BE2C (cell line): ENCODE measurements around the gene CYP2R1.

Experiments used
- DNase-seq: peaks from one replicate; pipeline ENCODE4 v3.0.0-alpha.2; 2020
- H3K27me3 ChIP-seq: fragments of 250-450 bp; sonication (Bioruptor Pico); 2 replicates; pipeline ENCODE4 v1.5.1; 2020; ENCODE audit warnings: mild to moderate bottlenecking
- H3K36me3 ChIP-seq: fragments of 250-450 bp; sonication (Bioruptor Pico); 2 replicates; pipeline ENCODE4 v1.5.1; 2020; ENCODE audit warnings: mild to moderate bottlenecking
- H3K4me1 ChIP-seq: fragments of 250-450 bp; sonication (Bioruptor Pico); 2 replicates; pipeline ENCODE4 v1.5.1; 2020
- H3K4me3 ChIP-seq: 2 replicates; pipeline ENCODE4 v1.5.1; 2011; ENCODE audit warnings: low read depth, low read length
- H3K9me3 ChIP-seq: fragments of 250-450 bp; sonication (Bioruptor Pico); 2 replicates; pipeline ENCODE4 v1.5.1; 2020
- TF ChIP-seq, protein P1 (sequence below): IDR thresholded peaks from 2 replicates; pipeline ENCODE4 v1.5.1; 2012; ENCODE audit warnings: mild to moderate bottlenecking, low read depth, low read length

Gene CYP2R1

DNA sequence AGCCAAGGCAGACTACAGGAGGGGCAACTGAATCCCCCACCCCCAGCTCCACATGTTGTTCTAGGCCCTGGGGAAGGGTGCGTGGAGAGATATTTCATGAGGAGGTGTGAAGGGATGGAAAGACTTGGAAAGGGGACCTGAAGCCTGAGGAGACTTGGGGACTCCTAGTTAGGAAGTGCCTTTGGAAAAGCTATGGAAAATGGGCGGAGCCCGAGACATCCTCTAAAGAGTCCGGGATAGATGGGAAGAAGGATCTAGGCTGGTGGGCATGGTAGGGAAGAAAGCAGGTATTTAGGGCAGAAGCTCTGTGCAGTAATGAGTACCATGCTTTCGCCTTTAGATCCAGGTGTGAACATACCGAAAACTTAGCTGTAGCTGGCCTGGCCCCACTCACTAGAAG lies 15.0 kb upstream of the CYP2R1 start:
- Histone ChIP-seq H3K36me3 (no peaks in the 10 kb centered on the region), H3K9me3 (no peaks in the 10 kb centered on the region), H3K4me3 (no peak overlapping the region), H3K4me1 (no peaks in the 10 kb centered on the region), H3K27me3 (no peaks in the 10 kb centered on the region)
- TF ChIP-seq, protein P1, sequence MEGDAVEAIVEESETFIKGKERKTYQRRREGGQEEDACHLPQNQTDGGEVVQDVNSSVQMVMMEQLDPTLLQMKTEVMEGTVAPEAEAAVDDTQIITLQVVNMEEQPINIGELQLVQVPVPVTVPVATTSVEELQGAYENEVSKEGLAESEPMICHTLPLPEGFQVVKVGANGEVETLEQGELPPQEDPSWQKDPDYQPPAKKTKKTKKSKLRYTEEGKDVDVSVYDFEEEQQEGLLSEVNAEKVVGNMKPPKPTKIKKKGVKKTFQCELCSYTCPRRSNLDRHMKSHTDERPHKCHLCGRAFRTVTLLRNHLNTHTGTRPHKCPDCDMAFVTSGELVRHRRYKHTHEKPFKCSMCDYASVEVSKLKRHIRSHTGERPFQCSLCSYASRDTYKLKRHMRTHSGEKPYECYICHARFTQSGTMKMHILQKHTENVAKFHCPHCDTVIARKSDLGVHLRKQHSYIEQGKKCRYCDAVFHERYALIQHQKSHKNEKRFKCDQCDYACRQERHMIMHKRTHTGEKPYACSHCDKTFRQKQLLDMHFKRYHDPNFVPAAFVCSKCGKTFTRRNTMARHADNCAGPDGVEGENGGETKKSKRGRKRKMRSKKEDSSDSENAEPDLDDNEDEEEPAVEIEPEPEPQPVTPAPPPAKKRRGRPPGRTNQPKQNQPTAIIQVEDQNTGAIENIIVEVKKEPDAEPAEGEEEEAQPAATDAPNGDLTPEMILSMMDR, result no peak
- no peak for DNase-seq

GRCh38 chr11:14906578-14906977 lies 14.5 kb upstream of the CYP2R1 start:
- no peak for DNase-seq
- no peak overlapping the region for H3K4me3 ChIP-seq
- TF ChIP-seq, protein P1, result no peak
- no peaks in the 10 kb centered on the region for H3K4me1 ChIP-seq
- no peaks in the 10 kb centered on the region for H3K9me3 ChIP-seq
- H3K27me3 ChIP-seq, result no peaks in the 10 kb centered on the region
- no peaks in the 10 kb centered on the region for H3K36me3 ChIP-seq

- no peak overlapping the region for H3K4me3 ChIP-seq
- DNase-seq, result no peak
- TF ChIP-seq, protein P1, result no peak
- no peaks in the 10 kb centered on the region for H3K9me3 ChIP-seq
- H3K36me3 ChIP-seq, result no peaks in the 10 kb centered on the region
- no peaks in the 10 kb centered on the region for H3K4me1 ChIP-seq
- H3K27me3 ChIP-seq, result no peaks in the 10 kb centered on the region
These were observed 13.3 kb upstream of the CYP2R1 start for GRCh38 chr11:14905104-14906033.

GRCh38 chr11:14904745-14905103 lies 12.7 kb upstream of the CYP2R1 start:
- H3K4me3 ChIP-seq, result no peak overlapping the region
- no peak for DNase-seq
- TF ChIP-seq, protein P1, result no peak
- H3K9me3 ChIP-seq, result no peaks in the 10 kb centered on the region
- H3K36me3 ChIP-seq, result no peaks in the 10 kb centered on the region
- H3K27me3 ChIP-seq, result no peaks in the 10 kb centered on the region
- no peaks in the 10 kb centered on the region for H3K4me1 ChIP-seq

DNA sequence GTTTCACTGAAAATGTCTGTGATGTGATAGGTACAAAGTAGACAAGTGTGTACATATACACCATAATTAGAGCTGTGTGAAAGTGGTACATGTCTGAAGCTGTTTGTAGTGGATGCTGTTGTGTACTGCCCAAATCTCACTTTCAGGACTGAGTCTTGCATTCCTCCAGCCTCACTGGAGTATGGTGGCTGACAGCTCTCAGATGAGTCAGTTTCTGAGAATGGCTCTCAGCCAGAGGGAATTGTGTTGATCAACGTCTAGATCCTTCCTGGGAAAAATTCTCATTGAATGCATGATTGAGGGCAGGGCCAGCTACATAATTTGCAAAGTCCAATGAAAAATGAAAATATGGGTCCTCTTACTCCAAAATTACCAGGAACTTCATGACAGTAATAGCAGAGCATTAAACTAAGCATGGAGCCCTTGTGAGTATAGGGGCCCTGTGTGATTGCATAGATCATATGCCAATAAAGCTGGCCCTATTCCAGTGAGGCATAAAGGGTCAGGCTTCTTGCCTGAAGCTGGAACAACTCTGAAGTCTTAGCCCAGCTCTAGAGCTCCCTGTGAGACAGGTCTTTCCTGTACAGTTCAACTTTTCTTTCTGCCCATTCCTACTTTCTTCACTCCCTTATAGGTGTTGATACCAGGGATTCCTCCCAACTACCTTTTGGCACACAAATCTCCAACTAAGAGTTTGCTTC lies 10.8 kb upstream of the CYP2R1 start:
- H3K4me1 ChIP-seq, result no peaks in the 10 kb centered on the region
- no peak overlapping the region for H3K4me3 ChIP-seq
- no peaks in the 10 kb centered on the region for H3K9me3 ChIP-seq
- no peak for DNase-seq
- TF ChIP-seq, protein P1, result no peak
- no peaks in the 10 kb centered on the region for H3K36me3 ChIP-seq
- H3K27me3 ChIP-seq, result no peaks in the 10 kb centered on the region

DNA sequence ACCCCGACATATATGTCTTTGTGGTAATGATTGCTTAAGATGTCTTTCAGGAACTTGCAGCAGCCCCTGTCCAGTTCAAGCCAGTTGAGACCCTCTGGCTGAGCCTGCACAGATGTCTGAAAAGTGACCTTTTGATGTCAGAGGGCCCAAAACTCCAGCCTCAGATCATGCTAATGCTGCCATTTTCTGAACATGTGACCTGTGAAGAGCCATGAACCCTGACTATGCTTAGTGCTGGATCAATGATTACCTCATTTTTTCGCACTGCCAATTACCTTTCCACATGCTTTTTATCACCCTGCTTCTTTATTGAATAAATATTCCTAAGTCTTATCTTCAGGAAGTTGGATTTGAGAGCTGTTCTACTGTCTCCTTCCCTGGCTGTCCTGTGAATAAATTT lies 6.9 kb upstream of the CYP2R1 start:
- no peak for DNase-seq
- no peaks in the 10 kb centered on the region for H3K9me3 ChIP-seq
- H3K27me3 ChIP-seq, result no peaks in the 10 kb centered on the region
- H3K36me3 ChIP-seq, result no peaks in the 10 kb centered on the region
- H3K4me1 ChIP-seq, result no peaks in the 10 kb centered on the region
- no peak overlapping the region for H3K4me3 ChIP-seq
- TF ChIP-seq, protein P1, result no peak
